Erythroblast (primary cell): ENCODE results near the gene DDX39B.
A peak's percentile ranks its signal among the peaks of the same experiment; 100 is the strongest.

Experiments
- DNase-seq, 2 experiments: peaks; one replicate each; lab custom pipeline; 2025; lab: John Stamatoyannopoulos, UW
- GATA1 ChIP-seq: IDR thresholded peaks from 2 replicates; pipeline ENCODE4 v1.6.1; 2011; ENCODE audit warnings: low read depth, mild to moderate bottlenecking, control low read depth, low read length, moderate library complexity
- POLR2A ChIP-seq: IDR thresholded peaks from 2 replicates; pipeline ENCODE4 v1.6.1; 2011; ENCODE audit warnings: mild to moderate bottlenecking, low read length

DDX39B gene

DNA sequence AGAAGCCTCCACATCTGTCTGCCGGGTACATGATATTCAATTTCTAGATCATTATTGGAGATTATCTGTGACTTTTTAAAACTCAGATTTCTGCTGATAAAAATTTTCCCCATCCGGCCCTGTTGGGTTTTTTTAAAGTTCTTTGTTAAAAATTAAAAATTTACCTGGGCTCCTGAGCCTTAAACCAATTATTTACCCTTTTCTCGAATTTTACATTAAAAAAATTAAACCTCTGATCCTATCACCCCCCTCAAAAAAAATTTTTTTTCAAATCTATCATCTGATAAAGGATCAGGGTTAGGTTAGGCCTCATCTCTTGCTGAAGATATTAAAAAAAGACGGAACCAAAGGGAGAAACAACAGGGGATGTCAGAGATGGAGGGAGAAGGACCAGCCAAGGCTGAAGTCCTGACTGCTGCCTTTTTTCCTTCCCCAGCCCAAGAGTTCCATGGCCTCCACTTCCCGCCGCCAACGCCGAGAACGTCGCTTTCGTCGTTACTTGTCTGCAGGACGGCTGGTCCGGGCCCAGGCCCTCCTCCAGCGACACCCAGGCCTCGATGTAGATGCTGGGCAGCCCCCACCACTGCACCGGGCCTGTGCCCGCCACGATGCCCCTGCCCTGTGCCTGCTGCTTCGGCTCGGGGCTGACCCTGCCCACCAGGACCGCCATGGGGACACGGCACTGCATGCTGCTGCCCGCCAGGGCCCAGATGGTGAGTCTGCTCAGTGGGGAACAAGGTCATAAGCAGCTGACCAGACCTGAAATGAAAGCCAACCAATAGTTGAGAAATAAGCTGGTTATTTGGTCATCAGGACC lies 6.1 kb upstream of the DDX39B start:
- no peak for DNase-seq
- peak; percentile 29 for TF ChIP-seq POLR2A
- no peak for TF ChIP-seq GATA1

DNA sequence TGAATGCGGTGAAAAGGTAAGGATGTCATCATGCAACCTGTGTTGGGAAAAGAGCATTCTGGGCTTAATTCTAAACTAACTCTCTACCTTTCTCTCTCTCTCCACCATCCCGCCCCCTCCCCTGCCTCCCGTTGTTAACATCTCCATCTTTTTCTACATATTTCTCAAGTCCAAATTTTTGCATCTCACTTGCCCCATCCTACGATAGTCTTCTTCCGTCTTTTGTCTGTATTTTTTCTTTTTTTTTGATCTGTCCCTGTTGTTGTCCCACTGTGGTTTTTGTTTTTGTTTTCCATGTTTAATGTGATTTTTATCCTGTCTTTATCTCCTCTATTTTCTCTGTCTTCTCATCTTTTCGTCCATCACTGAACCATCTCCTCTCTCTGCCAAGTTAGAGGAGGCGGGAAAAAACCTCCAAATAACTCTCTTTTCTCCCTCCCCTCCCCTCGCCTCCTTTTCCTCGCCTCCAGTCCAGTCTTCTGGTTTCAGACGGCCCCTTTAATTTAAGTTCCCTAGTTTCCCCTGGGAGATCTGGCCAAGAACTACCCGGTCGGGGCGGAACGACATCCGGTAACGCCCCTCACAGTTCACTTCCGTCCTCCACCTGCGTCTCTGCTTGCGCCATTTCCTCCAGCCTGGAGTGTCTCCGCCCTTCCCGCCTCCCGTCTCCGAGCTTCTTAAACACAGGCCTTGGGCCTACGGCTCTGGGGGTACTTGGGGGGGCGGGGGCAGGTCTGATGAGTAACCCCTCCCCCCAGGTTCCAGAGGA lies 5.3 kb upstream of the DDX39B start, which contains the start of gene NFKBIL1:
Gene NFKBIL1 (plus strand): TSS at position 651 of the 769 bp plus-strand sequence. CDS start 87 bp downstream, at position 738.
- peak; percentile 65 for TF ChIP-seq POLR2A
- no peak for TF ChIP-seq GATA1
- DNase-seq: peak; percentile 96 to 97

DNA sequence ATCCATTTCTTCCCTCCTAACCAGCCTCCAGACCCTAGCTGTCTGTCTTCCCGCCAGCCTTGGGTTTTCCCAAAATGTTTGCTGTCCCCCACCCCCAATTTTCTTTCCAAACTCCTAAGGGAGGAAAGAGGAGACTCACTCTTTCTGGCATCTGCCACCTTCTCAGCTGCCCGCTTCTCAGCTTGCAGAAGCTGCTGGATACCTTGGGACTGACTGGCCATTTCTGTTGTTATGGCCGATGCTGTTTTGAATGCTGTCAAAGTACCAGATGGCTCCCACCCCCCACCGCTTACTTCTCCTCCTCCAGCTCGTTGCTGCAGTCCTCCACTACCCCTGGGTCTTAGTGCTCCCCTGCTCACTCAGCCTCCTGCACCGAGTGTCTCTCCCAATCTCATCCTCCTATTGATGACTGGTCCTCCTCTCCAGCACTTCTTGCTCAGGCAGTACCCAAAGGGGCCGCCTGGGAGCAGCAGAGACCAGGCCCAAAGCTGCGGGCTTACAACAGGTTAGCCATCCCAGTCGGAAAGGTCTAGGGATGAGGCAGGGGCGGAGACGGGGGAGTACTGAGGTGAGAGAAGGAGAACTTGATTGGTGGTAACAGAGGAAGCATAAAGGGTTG lies 4.6 kb upstream of the DDX39B start, which contains the start of gene ATP6V1G2:
Gene ATP6V1G2 (minus strand): TSS at position 270 of the 619 bp plus-strand sequence. CDS start 49 bp downstream, at position 221.
- TF ChIP-seq POLR2A (no peak), GATA1 (no peak)
- DNase-seq: peak; percentile 83 to 90

DNA sequence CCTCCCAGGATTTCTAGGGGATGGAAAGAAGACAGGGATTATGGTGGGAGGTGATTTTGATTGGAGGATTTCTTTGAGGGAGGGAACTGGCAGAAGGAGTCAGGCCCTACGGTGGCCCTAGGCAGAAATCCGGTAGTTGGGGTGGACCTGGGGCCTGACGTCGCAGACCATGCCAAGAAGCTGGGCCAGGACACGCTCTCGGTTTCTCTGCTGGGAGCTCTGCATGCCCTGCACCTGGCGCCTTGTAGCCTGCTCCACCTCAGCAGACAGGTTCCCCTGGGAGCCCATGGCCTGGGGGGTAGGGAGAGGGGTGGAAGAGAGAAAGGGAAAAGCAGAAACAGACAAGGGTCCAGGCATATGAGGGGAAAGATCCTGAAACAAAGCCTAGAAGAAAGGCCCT lies 3.5 kb upstream of the DDX39B start:
- no peak for TF ChIP-seq GATA1
- TF ChIP-seq POLR2A: no peak
- DNase-seq: no peak

DNA sequence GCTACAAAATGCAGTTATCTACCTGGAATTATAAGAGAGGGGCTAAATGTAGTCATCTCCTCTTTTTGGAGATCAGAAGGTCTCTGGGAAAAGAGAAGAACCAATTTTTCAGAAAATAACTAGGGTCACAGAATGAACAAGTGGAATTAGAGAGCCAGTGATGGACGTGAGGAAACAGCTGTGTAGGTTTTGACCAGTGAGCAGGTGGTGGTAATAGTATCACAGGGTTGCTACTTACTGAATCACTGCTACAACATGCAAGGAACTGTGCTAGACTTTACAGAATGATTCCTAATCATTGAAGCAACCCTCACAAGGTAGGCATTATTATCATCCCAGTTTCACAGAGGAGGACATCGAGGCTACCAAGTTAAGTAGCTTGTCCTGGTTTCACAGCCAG lies 2.9 kb upstream of the DDX39B start:
- TF ChIP-seq GATA1 (no peak), POLR2A (no peak)

DNA sequence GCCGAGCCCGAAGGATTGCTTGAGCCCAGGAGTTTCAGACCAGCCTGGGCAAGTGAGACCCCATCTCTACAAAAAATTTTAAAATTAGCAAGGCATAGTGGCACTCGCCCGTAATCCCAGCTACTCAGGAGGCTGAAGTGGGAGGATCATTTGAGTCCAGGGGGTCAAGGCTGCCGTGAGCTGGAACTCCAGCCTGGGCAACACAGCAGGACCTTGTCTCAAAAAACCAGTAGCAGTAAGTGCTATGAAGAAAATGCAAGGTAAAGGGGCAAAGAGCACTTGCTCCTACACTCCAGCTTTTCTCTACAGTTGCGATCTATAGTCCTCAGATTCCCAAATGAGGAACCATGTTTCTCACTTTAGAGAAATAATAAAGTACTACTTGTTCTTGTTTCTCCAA lies 1.8 kb upstream of the DDX39B start:
- no peak for TF ChIP-seq GATA1
- no peak for TF ChIP-seq POLR2A
- no peak for DNase-seq

More for the DNA sequence above, 2.9 kb upstream of the DDX39B start:
- no peak for DNase-seq

DNA sequence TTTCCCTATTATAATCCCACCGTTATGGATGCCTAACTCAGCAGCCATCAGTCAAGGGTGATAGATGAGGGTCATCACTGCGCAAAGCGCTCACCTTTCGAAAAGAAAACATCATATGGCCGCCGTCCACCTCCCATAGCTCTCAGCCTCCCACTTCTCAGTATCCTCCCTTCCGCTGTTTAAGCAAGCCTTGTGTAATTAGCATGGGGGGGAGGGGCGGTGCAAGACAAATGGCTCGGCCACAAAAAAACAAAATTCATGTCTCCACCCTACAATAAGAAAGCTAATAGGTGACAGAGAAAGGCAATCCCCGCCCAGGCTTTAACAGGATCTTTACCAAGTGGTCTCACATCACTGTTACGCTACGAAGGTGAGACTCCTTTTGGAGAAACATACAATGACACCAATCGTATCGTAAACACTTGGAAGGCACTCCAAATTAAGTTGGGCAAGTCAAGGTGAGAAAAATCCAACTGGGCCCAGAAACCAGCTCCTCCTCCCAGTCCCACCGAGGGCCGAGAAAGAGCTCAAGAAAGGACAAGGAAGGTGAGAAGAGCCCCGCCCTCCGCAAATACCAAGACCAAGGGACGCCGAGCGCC lies 645 bp downstream of the DDX39B start:
- no peak for TF ChIP-seq GATA1
- TF ChIP-seq POLR2A: no peak
- DNase-seq: peak; percentile 79 to 83

DNA sequence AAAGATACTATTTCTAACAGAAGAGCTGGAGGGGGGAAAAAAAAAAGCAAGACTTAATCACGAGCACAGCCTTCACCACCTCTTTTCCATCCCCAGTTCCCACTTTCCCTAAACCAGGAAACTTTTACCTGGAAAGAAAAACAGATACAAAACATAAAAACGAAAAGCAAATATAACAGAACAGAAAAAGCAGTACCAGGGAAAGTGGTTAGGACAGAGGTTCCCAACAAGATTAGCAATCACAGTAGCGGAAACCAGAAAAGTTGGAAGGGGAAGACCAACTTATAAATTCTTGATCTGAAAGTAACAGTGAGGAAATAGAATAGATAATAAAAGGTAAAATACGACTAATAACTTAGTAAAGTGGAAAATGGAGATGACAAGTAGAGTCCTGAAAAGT lies 1.2 kb downstream of the DDX39B start:
- no peak for DNase-seq
- TF ChIP-seq GATA1 (no peak), POLR2A (no peak)

DNA sequence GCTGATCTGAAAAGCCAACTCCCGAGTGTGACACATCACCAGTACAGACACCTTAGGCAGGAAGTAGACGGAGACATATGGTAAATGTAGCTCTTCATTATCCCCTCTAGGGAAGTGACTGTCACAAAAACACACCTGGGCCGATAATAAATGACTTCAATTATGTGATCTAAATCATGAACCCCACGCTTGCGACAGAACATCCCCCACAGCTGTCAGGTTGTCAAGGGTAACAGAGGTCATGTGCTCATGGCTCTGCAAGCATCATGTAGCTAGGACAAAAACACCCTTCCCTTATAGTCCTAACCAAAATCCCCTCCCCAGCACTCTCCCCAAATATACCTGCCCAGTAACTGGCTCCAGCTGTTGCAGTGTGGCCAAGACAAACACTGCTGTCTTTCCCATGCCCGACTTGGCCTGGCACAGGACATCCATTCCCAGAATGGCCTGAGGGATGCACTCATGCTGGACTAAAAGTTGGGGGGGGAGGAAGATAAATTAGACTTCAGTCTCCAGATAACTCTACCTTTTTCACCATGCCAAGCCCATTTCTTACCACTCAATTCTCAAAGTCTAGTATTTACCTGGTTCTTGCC lies 2.9 kb downstream of the DDX39B start:
- no peak for DNase-seq
- TF ChIP-seq GATA1 (no peak), POLR2A (no peak)

DNA sequence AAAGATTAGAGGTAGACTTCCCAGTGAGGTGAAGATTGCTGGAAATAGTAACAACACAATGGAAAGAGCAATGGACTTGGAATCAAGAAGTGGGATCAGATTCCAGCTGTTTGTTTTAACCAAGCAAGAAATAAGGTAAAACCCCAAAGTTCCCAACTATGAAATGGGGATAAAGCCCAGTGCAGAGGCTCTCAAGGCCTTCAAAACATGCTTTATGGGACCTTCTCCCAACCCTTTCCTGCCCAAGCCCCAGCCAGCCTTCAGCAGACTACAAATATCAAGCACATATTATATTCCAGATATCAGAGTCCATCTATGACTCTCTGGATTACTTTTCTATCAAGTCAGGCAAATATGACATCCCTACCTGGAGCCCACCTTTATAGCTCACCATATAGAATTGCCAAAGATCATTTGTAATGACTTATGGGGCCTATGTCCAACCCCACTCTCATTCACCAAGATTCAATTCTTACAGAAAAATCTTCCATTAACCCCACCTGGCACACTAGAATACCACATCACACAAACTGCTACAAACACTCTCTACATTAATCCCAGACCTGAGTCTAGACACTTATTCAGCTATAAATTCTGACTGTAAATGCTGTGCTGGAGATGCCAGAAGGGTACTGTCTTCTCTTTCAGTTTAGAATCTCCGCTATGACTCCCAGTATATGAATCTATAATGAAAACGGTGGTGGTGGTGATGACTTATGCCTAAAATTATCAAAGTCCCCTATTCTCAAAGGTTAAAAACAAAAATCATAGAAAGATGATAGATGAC lies 6.1 kb downstream of the DDX39B start:
- no peak for DNase-seq
- TF ChIP-seq POLR2A: no peak
- no peak for TF ChIP-seq GATA1

DNA sequence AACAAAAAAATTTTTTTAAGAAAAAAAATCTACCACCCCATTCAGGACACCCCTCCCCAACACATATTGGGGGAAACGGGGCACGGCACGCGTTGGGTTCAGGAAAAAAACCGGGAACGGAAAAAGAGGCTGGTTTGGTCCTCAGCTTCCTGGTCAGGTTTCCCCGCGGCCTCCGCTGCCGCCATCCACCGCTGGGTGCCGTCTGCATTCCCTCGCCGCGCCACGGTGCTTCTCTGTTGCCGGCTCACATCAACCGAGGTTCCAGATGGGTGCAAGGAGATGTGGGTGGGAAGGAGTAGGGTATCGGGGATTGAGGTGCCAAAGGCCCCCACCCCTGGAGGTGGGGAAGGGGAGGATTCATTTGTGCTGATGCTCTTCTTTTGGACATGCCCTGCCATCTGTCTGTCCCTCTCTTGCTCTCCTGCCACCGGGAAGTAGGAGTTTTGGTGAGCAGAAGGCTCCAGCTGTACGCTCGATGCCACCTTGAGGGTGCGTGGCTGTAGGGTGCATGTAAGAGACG lies 7.2 kb downstream of the DDX39B start:
- no peak for TF ChIP-seq POLR2A
- no peak for TF ChIP-seq GATA1
- DNase-seq: no peak

DNA sequence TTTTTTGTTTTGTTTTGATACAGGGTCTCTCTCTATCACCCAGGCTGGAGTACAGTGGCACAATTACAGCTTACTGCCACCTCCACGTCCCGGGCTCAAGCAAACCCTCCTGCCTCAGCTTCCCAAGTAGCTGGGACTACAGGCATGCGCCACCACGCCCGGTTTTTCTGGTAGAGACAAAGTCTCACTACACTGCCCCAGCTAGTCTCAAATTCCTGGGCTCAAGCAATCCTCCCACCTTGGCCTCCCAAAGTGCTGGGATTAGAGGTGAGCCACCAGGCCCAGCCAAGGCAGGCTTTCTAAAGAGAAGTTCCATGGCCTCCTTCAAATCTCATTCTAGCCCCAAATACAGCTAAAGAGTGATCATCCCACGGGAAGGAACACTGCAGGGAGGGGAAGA lies 7.8 kb downstream of the DDX39B start:
- no peak for TF ChIP-seq POLR2A
- no peak for TF ChIP-seq GATA1
- no peak for DNase-seq
